RWPE2 (cell line): Measurements from ENCODE around the gene NQO2.
"Not testable (repeated sequence)": the region's sequence is repeated elsewhere in the genome, so short reads cannot be mapped to it uniquely, and the experiment has no call there.

Experiments used
- ATAC-seq: fragments of 200-7000 bp; cut with Tn5 transposase; 3 replicates; pipeline ENCODE4 v1.9.1; 2021; ENCODE audit warnings: low read depth
- DNase-seq: peaks from one replicate; pipeline ENCODE4 v3.0.0-alpha.2; 2020; ENCODE audit warnings: low spot score
- H3K27ac ChIP-seq: fragments of 450-650 bp; 2 replicates; pipeline ENCODE4 v1.5.1; 2017; ENCODE audit warnings: mild to moderate bottlenecking; ENCODE audit not compliant: poor library complexity, severe bottlenecking
- H3K27me3 ChIP-seq: fragments of 250-450 bp; sonication (Bioruptor Pico); 2 replicates; pipeline ENCODE4 v1.5.1; 2021; ENCODE audit warnings: mild to moderate bottlenecking, moderate library complexity; ENCODE audit not compliant: insufficient read depth, poor library complexity, severe bottlenecking
- H3K36me3 ChIP-seq: fragments of 250-450 bp; sonication (Bioruptor Pico); 2 replicates; pipeline ENCODE4 v1.5.1; 2020; ENCODE audit warnings: low read depth, mild to moderate bottlenecking, moderate library complexity
- H3K4me1 ChIP-seq: fragments of 250-450 bp; sonication (Bioruptor Pico); 2 replicates; pipeline ENCODE4 v1.5.1; 2021; ENCODE audit warnings: mild to moderate bottlenecking, moderate library complexity; ENCODE audit not compliant: insufficient read depth, poor library complexity, severe bottlenecking
- H3K4me3 ChIP-seq: fragments of 250-450 bp; sonication (Bioruptor Pico); 2 replicates; pipeline ENCODE4 v1.5.1; 2021; ENCODE audit warnings: mild to moderate bottlenecking, moderate library complexity; ENCODE audit not compliant: severe bottlenecking
- H3K9me3 ChIP-seq: fragments of 250-450 bp; sonication (Bioruptor Pico); 2 replicates; pipeline ENCODE4 v1.5.1; 2021; ENCODE audit warnings: mild to moderate bottlenecking, moderate library complexity; ENCODE audit not compliant: severe bottlenecking
- TF ChIP-seq, protein P1 (sequence below): fragments of 450-650 bp; IDR thresholded peaks from one replicate; pipeline ENCODE4 v1.5.1; 2017; ENCODE audit warnings: mild to moderate bottlenecking, moderate library complexity; ENCODE audit not compliant: poor library complexity, severe bottlenecking

Gene NQO2

DNA sequence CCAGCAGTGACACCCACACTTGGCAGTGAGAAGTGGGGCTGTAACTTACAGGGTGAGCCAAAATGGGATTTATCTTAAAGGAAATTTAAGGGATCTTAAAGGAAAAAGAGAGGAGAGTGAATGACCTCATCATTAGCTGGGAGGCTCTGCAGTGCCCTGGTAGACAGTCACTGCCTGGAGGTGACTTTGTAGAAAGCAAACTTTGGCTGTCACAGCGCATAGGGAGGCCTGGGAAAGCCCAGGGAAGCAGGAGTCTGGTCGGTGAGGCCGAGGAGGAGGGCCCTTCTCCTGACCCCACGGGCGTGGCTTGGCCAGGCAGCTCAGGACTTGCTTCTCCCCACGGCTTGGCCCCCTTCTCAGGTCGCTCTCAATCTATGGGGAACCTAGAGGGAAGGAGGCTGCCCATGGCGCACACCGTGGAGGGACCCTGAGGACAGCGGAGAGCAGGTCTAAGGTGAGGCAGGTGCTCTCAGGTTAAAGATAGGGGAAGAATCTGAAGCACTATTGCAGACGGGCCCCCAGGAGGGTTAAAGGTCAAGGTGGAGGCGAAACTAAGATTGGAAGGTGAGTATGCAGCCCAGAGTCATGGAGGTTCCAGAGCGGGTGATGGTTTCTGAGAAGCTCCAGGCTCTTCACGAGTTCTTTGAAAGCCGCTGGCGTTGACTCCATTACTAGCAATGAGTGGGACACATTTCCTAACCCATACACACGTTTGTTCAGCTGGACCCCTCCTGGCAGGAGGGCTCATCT lies 53.0 kb downstream of the NQO2 start:
- no peaks in the 10 kb centered on the region for H3K9me3 ChIP-seq
- no peaks in the 10 kb centered on the region for H3K4me1 ChIP-seq
- H3K36me3 ChIP-seq: no peaks in the 10 kb centered on the region
- ATAC-seq: no peak
- DNase-seq: no peak
- TF ChIP-seq, protein P1, sequence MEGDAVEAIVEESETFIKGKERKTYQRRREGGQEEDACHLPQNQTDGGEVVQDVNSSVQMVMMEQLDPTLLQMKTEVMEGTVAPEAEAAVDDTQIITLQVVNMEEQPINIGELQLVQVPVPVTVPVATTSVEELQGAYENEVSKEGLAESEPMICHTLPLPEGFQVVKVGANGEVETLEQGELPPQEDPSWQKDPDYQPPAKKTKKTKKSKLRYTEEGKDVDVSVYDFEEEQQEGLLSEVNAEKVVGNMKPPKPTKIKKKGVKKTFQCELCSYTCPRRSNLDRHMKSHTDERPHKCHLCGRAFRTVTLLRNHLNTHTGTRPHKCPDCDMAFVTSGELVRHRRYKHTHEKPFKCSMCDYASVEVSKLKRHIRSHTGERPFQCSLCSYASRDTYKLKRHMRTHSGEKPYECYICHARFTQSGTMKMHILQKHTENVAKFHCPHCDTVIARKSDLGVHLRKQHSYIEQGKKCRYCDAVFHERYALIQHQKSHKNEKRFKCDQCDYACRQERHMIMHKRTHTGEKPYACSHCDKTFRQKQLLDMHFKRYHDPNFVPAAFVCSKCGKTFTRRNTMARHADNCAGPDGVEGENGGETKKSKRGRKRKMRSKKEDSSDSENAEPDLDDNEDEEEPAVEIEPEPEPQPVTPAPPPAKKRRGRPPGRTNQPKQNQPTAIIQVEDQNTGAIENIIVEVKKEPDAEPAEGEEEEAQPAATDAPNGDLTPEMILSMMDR: no peak
- no peaks in the 10 kb centered on the region for H3K27me3 ChIP-seq
- H3K27ac ChIP-seq: no peak overlapping the region
- H3K4me3 ChIP-seq: no peak overlapping the region

GRCh38 chr6:3053231-3053508 lies 53.5 kb downstream of the NQO2 start:
- Histone ChIP-seq H3K9me3 (no peaks in the 10 kb centered on the region), H3K4me3 (peak overlapping the region; percentile 29), H3K4me1 (no peaks in the 10 kb centered on the region), H3K27me3 (no peaks in the 10 kb centered on the region), H3K27ac (no peak overlapping the region), H3K36me3 (no peaks in the 10 kb centered on the region)
- TF ChIP-seq, protein P1: no peak
- DNase-seq (no peak), ATAC-seq (no peak)

DNA sequence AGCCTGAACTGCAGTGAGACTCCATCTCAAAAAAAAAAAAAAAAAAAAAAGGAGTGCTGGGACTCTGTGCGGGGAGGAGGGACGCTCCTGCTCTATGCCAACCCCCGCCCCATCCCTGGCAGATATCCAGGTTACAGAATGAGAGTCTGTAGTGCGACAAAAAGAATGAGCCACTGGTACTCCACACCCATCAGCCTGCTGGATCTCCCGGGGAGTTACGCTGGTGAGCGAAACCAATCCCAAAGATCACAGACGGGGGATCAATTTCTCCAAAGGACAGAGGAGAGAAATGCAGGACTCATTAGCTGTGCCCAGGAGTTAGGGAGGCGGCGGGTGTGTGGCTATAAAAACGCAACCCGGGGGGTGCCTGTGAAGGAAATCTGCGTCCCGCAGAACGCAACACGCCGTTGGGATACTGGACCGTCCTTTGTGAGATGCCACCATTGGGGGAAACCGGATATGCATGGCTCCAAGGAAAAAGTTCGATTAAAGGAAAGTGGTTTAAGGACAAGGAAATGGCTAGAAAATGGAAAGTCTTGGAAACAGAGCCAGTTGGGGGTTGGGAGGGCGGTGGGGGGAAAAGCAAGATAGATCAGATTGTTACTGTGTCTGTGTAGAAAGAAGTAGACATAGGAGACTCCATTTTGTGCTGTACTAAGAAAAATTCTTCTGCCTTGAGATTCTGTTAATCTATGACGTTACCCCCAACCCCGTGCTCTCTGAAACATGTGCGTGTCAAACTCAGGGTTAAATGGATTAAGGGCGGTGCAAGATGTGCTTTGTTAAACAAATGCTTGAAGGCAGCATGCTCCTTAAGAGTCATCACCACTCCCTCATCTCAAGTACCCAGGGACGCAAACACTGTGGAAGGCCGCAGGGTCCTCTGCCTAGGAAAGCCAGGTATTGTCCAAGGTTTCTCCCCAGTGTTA lies 54.8 kb downstream of the NQO2 start:
- H3K4me1 ChIP-seq, H3K27me3 ChIP-seq, H3K36me3 ChIP-seq, H3K27ac ChIP-seq, H3K4me3 ChIP-seq, ATAC-seq, DNase-seq, H3K9me3 ChIP-seq: not testable (repeated sequence)

DNA sequence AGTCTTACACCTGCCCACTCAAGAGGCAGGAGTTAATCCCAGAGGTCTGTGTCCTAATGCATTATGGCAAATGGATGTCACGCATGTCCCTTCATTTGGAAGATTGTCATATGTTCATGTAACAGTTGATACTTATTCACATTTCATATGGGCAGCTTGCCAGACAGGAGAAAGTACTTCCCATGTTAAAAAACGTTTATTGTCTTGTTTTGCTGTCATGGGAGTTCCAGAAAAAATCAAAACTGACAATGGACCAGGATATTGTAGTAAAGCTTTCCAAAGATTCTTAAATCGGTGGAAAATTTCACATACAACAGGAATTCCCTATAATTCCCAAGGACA lies 55.4 kb downstream of the NQO2 start:
- H3K27me3 ChIP-seq, H3K9me3 ChIP-seq, H3K27ac ChIP-seq, ATAC-seq, H3K4me1 ChIP-seq, H3K36me3 ChIP-seq, DNase-seq, H3K4me3 ChIP-seq: not testable (repeated sequence)

- Histone ChIP-seq H3K27ac (no peak overlapping the region), H3K27me3 (no peaks in the 10 kb centered on the region), H3K36me3 (no peaks in the 10 kb centered on the region), H3K9me3 (no peaks in the 10 kb centered on the region), H3K4me1 (peaks cover 13% of the 10 kb centered on the region), H3K4me3 (no peak overlapping the region)
- TF ChIP-seq, protein P1: no peak
- no peak for DNase-seq
- no peak for ATAC-seq
Observed at GRCh38 chr6:3057063-3057770, 57.5 kb downstream of the NQO2 start.
